CD8-positive, alpha-beta memory T cell (primary cell): ENCODE data around the gene SLC22A23. TPM values are rescaled to one million over a fixed set of nuclear protein-coding genes. Genes with fewer than 3 reads are reported as not detected.
A peak's percentile ranks its signal among the peaks of the same experiment; 100 is the strongest.

Source experiments
- CTCF ChIA-PET: fragments of 350-600 bp; sonication (Branson Sonifier 250); formaldehyde crosslinking; loops from one replicate; lab custom pipeline; 2021; ENCODE audit warnings: antibody characterized with exemption; lab: Charles Lee
- POLR2A ChIA-PET: fragments of 350-600 bp; sonication (Branson Sonifier 250); formaldehyde crosslinking; loops from one replicate; lab custom pipeline; 2021; ENCODE audit warnings: antibody characterized with exemption; lab: Charles Lee
- DNase-seq, 5 donors: peaks; one replicate each; pipeline versions ENCODE4 v3.0.0 to v3.0.0-alpha.2; 2020 to 2022; ENCODE audit warnings: mixed read lengths in 1 of 5
- H3K27ac ChIP-seq: one replicate; pipeline ENCODE4 v1.7.0; 2013; ENCODE audit warnings: low read depth, mild to moderate bottlenecking, low read length, moderate library complexity
- H3K27me3 ChIP-seq: 2 replicates; pipeline ENCODE4 v1.7.0; 2013; ENCODE audit warnings: low read length, mild to moderate bottlenecking; ENCODE audit not compliant: insufficient read depth, poor library complexity, severe bottlenecking
- H3K36me3 ChIP-seq: 2 replicates; pipeline ENCODE4 v1.7.0; 2013; ENCODE audit warnings: mild to moderate bottlenecking, low read length, moderate library complexity; ENCODE audit not compliant: insufficient read depth
- H3K4me1 ChIP-seq: 2 replicates; pipeline ENCODE4 v1.7.0; 2013; ENCODE audit warnings: mild to moderate bottlenecking, low read length, moderate library complexity; ENCODE audit not compliant: insufficient read depth
- H3K4me3 ChIP-seq: 2 replicates; pipeline ENCODE4 v1.7.0; 2013; ENCODE audit warnings: mild to moderate bottlenecking, low read length
- H3K9me3 ChIP-seq: 2 replicates; pipeline ENCODE4 v1.7.0; 2013; ENCODE audit warnings: mild to moderate bottlenecking, low read length
- H3K27ac Mint-ChIP-seq, 8 donors: one replicate each; pipeline ENCODE4 v1.8.0; 2020 to 2021; ENCODE audit warnings: mixed read lengths in 8 of 8, mild to moderate bottlenecking in 6 of 8, inconsistent platforms in 3 of 8, moderate library complexity in 3 of 8
- H3K27me3 Mint-ChIP-seq, 2 donors: one replicate each; pipeline ENCODE4 v1.8.0; 2020 to 2021; ENCODE audit warnings: mixed read lengths in 2 of 2, mild to moderate bottlenecking in 1 of 2, moderate library complexity in 1 of 2
- H3K36me3 Mint-ChIP-seq, 3 donors: one replicate each; pipeline ENCODE4 v1.8.0; 2020 to 2021; ENCODE audit warnings: mixed read lengths in 3 of 3, inconsistent platforms in 1 of 3, mild to moderate bottlenecking in 1 of 3
- H3K4me1 Mint-ChIP-seq, 3 donors: one replicate each; pipeline ENCODE4 v1.8.0; 2020 to 2021; ENCODE audit warnings: mixed read lengths in 3 of 3, inconsistent platforms in 1 of 3, mild to moderate bottlenecking in 1 of 3
- H3K4me3 Mint-ChIP-seq, 7 donors: one replicate each; pipeline ENCODE4 v1.8.0; 2020 to 2021; ENCODE audit warnings: mixed read lengths in 7 of 7, mild to moderate bottlenecking in 6 of 7, moderate library complexity in 4 of 7, inconsistent platforms in 2 of 7
- H3K9me3 Mint-ChIP-seq, 5 donors: one replicate each; pipeline ENCODE4 v1.8.0; 2020 to 2022; ENCODE audit warnings: mixed read lengths in 5 of 5, mild to moderate bottlenecking in 3 of 5, moderate library complexity in 2 of 5, inconsistent platforms in 1 of 5
- polyA plus RNA-seq: library from polyadenylated mRNA; unstranded; fragments of 300-500 nt; fragmentation: Illumina TruSeq; gene quantifications from one replicate; pipeline ENCODE4 v1.2.3, GENCODE V29; 2021
- total RNA-seq, 2 experiments: library from RNA; stranded (reverse); gene quantifications; one replicate each; pipeline ENCODE4 v1.2.3, GENCODE V29; 2021

SLC22A23 gene
- total and polyA plus RNA-seq, 3 experiments from 2014 or later, result 0.39 to 0.78 (median 0.47) TPM

DNA sequence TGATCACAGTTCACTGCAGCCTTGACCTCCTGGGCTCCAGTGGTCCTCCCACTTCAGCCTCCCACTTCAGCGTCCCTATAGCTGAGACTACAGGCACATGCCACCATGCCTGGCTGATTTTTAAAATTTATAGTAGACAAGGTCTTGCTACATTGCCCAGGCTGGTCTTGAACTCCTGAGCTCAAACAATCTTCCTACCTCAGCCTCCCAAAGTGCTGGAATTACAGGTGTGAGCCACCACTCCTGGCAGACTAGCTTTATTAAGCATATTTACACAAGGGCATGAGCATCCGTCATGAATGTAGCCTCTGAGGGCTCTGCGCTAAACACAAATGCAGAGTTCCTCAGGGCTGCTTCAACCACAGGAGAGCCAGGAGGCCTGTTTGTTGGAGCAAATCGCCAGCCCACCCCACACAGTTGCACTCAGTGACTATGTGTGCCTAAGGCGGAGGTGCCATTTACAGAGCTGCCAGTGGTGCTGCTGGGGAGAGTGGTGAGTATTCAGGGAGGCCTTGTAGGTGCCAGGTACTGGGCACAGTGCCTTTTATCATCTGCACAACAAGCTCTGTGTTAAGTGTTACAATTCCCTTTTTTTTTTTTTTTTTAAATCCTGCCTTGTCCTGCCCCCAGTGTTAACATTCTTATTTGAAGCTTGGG is 119.9 kb downstream of the SLC22A23 start:
- Mint-ChIP-seq H3K36me3 (no peaks in the 10 kb centered on the region), H3K27ac (no peak overlapping the region), H3K9me3 (peaks cover 0 to 2% (median 0%) of the 10 kb centered on the region in 5 donors), H3K27me3 (peaks cover 19 to 64% of the 10 kb centered on the region in 2 donors), H3K4me3 (no peak overlapping the region), H3K4me1 (peaks cover 5 to 7% (median 6%) of the 10 kb centered on the region in 3 donors)
- ChIA-PET CTCF (no interaction called here), POLR2A (no interaction called here)
- H3K36me3 ChIP-seq, result no peaks in the 10 kb centered on the region
- peak overlapping the region; percentile 28 for H3K27ac ChIP-seq
- no peaks in the 10 kb centered on the region for H3K27me3 ChIP-seq
- H3K4me1 ChIP-seq, result peaks cover 8% of the 10 kb centered on the region
- no peaks in the 10 kb centered on the region for H3K9me3 ChIP-seq
- no peak for DNase-seq
- H3K4me3 ChIP-seq, result no peak overlapping the region

DNA sequence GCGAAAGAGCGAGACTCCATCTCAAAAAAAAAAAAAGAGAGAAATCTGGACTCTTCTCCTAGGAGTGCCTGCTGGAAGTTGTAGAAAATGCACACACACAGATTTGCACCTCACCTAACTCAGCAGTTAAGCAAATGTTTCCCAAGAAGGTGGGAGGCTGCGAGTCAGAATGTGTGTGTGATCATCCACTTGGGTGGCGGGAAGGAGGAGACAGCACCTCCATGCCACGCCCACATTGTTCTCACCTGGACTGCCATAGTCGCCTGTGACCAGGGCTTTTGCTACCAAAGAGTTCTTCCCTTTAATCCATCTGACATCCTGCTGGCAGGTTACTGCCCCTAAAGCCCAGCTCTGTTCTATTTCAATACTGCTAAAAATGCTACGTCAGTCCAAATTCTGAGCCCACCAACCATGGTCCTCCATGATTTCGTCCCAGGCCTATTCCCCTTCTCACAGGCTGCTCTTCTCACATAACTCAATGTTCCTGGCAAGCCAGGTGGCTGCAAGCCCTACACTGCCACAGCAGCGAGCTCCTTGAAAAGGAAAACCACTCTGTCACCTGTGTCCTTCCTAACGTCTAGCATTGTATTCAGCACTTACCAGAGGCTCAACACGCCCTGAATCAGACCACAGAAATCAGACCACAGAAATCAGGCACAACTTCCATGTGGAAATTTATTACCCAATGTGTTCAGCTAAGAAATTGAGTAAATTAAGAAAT is 120.6 kb downstream of the SLC22A23 start:
- Mint-ChIP-seq H3K4me1 (peaks cover 5 to 7% (median 6%) of the 10 kb centered on the region in 3 donors), H3K27me3 (peaks cover 20 to 70% of the 10 kb centered on the region in 2 donors), H3K4me3 (no peak overlapping the region), H3K27ac (no peak overlapping the region), H3K36me3 (no peaks in the 10 kb centered on the region), H3K9me3 (peaks cover 0 to 2% (median 0%) of the 10 kb centered on the region in 5 donors)
- H3K27ac ChIP-seq, result no peak overlapping the region
- ChIA-PET POLR2A (no interaction called here), CTCF (no interaction called here)
- no peaks in the 10 kb centered on the region for H3K27me3 ChIP-seq
- no peak for DNase-seq
- H3K9me3 ChIP-seq, result no peaks in the 10 kb centered on the region
- peaks cover 8% of the 10 kb centered on the region for H3K4me1 ChIP-seq
- H3K36me3 ChIP-seq, result no peaks in the 10 kb centered on the region
- no peak overlapping the region for H3K4me3 ChIP-seq

GRCh38 chr6:3335169-3335568 is 121.7 kb downstream of the SLC22A23 start:
- H3K36me3 Mint-ChIP-seq, result no peaks in the 10 kb centered on the region
- Histone ChIP-seq H3K9me3 (no peaks in the 10 kb centered on the region), H3K27me3 (no peaks in the 10 kb centered on the region), H3K4me3 (no peak overlapping the region), H3K36me3 (no peaks in the 10 kb centered on the region), H3K4me1 (peaks cover 8% of the 10 kb centered on the region), H3K27ac (no peak overlapping the region)
- ChIA-PET POLR2A (no interaction called here), CTCF (interaction anchor here (1.2 kb wide), 1 partner anchor 12 kb away, joined by 3 read pairs; no protein-coding TSS in a partner anchor)
- no peak overlapping the region for H3K4me3 Mint-ChIP-seq
- DNase-seq, result no peak
- H3K9me3 Mint-ChIP-seq, result peaks cover 0 to 2% (median 0%) of the 10 kb centered on the region in 5 donors
- peaks cover 5 to 7% (median 6%) of the 10 kb centered on the region in 3 donors for H3K4me1 Mint-ChIP-seq
- peaks cover 23 to 71% of the 10 kb centered on the region in 2 donors for H3K27me3 Mint-ChIP-seq
- no peak overlapping the region for H3K27ac Mint-ChIP-seq

DNA sequence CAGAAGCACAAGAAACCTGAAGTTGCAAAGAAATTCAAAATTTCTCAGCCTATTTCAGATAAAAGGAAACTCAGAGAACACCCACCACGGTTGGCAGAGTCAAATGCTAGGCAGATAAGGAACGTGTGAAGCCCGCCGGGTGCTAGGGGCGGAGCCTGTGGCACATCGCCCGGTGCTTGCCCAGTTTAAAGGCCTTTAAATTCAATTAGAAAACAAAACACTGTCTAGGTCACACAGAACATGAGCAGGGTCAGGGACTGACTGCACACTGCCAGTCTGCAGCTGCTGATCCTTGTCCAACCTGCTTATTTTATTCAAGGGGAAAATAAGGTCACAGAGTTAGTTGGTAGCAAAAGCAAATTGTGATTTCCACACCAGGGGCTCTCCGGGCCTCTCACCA is 122.3 kb downstream of the SLC22A23 start:
- peak overlapping the region in 1 of 8 donors; percentile 55 for H3K27ac Mint-ChIP-seq
- ChIA-PET CTCF (interaction anchor here (1.2 kb wide), 1 partner anchor 12 kb away, joined by 3 read pairs; no protein-coding TSS in a partner anchor), POLR2A (no interaction called here)
- no peaks in the 10 kb centered on the region for H3K9me3 ChIP-seq
- no peak overlapping the region for H3K4me3 Mint-ChIP-seq
- no peaks in the 10 kb centered on the region for H3K36me3 Mint-ChIP-seq
- no peak overlapping the region for H3K27ac ChIP-seq
- peaks cover 8% of the 10 kb centered on the region for H3K4me1 ChIP-seq
- no peak overlapping the region for H3K4me3 ChIP-seq
- no peaks in the 10 kb centered on the region for H3K36me3 ChIP-seq
- no peaks in the 10 kb centered on the region for H3K27me3 ChIP-seq
- H3K4me1 Mint-ChIP-seq, result peaks cover 5 to 7% (median 6%) of the 10 kb centered on the region in 3 donors
- no peak for DNase-seq
- H3K9me3 Mint-ChIP-seq, result peaks cover 0 to 2% (median 0%) of the 10 kb centered on the region in 5 donors
- peaks cover 23 to 67% of the 10 kb centered on the region in 2 donors for H3K27me3 Mint-ChIP-seq

- Histone ChIP-seq H3K9me3 (no peaks in the 10 kb centered on the region), H3K4me3 (no peak overlapping the region), H3K36me3 (no peaks in the 10 kb centered on the region), H3K27ac (no peak overlapping the region), H3K4me1 (peaks cover 8% of the 10 kb centered on the region), H3K27me3 (no peaks in the 10 kb centered on the region)
- Mint-ChIP-seq H3K4me3 (no peak overlapping the region), H3K27ac (peak overlapping the region in 1 of 8 donors; percentile 53), H3K36me3 (no peaks in the 10 kb centered on the region), H3K4me1 (peaks cover 5 to 7% (median 6%) of the 10 kb centered on the region in 3 donors), H3K9me3 (peaks cover 0 to 2% (median 0%) of the 10 kb centered on the region in 5 donors), H3K27me3 (peaks cover 21 to 62% of the 10 kb centered on the region in 2 donors)
- no peak for DNase-seq
- CTCF ChIA-PET, result no interaction called here
- POLR2A ChIA-PET, result no interaction called here
Measured at GRCh38 chr6:3333263-3333662, 123.6 kb downstream of the SLC22A23 start.

DNA sequence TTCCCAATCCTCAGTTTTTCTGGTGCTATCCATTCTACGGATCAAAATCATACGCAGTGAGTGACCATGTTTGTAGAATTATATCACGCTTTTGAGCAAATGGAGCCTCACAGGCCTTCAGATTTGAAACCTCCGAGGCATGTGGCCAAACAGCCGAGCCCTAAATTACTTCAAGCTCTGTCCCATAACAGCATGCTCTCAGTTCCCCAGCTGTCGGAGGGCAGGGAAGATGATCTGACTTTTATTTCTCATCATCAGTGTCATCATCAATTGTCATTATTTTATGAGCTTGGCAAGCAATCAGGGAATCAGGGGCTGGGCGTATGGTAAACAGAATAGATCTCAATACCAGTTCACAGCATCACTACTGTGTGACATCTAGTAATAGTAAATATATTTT is 124.9 kb downstream of the SLC22A23 start:
- POLR2A ChIA-PET, result no interaction called here
- H3K27ac ChIP-seq, result no peak overlapping the region
- H3K4me3 Mint-ChIP-seq, result no peak overlapping the region
- H3K36me3 Mint-ChIP-seq, result no peaks in the 10 kb centered on the region
- no peak for DNase-seq
- no peaks in the 10 kb centered on the region for H3K27me3 ChIP-seq
- no peaks in the 10 kb centered on the region for H3K4me1 ChIP-seq
- no peak overlapping the region for H3K4me3 ChIP-seq
- no peaks in the 10 kb centered on the region for H3K9me3 ChIP-seq
- H3K27ac Mint-ChIP-seq, result no peak overlapping the region
- no peaks in the 10 kb centered on the region for H3K4me1 Mint-ChIP-seq
- peaks cover 0 to 2% (median 0%) of the 10 kb centered on the region in 5 donors for H3K9me3 Mint-ChIP-seq
- CTCF ChIA-PET, result no interaction called here
- H3K36me3 ChIP-seq, result no peaks in the 10 kb centered on the region
- H3K27me3 Mint-ChIP-seq, result peaks cover 17 to 62% of the 10 kb centered on the region in 2 donors

- H3K36me3 ChIP-seq, result no peaks in the 10 kb centered on the region
- POLR2A ChIA-PET, result no interaction called here
- no peak overlapping the region for H3K27ac ChIP-seq
- Mint-ChIP-seq H3K27ac (no peak overlapping the region), H3K36me3 (no peaks in the 10 kb centered on the region), H3K4me3 (no peak overlapping the region), H3K4me1 (no peaks in the 10 kb centered on the region), H3K9me3 (peaks cover 0 to 2% (median 0%) of the 10 kb centered on the region in 5 donors), H3K27me3 (peaks cover 13 to 61% of the 10 kb centered on the region in 2 donors)
- H3K4me3 ChIP-seq, result no peak overlapping the region
- H3K4me1 ChIP-seq, result no peaks in the 10 kb centered on the region
- CTCF ChIA-PET, result no interaction called here
- DNase-seq, result no peak
- H3K27me3 ChIP-seq, result no peaks in the 10 kb centered on the region
- H3K9me3 ChIP-seq, result no peaks in the 10 kb centered on the region
Measured at GRCh38 chr6:3331494-3331893, 125.4 kb downstream of the SLC22A23 start.

DNA sequence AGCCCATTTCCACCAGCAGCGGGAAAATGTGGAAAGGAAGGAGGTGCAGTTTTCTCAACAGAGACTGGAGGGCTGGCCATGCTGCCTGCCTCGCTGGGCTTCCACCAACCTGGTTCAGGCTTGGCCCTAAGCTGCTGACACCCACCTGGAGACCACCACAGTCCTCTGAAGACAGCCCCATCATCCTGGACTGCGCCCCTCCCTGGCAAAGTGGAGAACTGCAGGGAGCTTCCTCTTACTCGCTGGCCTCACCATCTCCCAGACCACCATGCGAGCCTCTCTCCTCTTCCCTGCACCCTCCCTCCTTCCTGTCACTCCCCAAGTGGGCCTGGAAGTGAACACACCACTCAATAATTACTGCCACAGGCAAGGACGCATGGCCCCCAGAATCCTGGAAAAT is 126.7 kb downstream of the SLC22A23 start:
- H3K4me1 ChIP-seq, result no peaks in the 10 kb centered on the region
- H3K4me3 Mint-ChIP-seq, result no peak overlapping the region
- no peak for DNase-seq
- no peak overlapping the region for H3K27ac Mint-ChIP-seq
- no peak overlapping the region for H3K4me3 ChIP-seq
- H3K36me3 Mint-ChIP-seq, result no peaks in the 10 kb centered on the region
- peaks cover 10 to 55% of the 10 kb centered on the region in 2 donors for H3K27me3 Mint-ChIP-seq
- ChIA-PET POLR2A (no interaction called here), CTCF (no interaction called here)
- no peaks in the 10 kb centered on the region for H3K4me1 Mint-ChIP-seq
- no peaks in the 10 kb centered on the region for H3K27me3 ChIP-seq
- no peak overlapping the region for H3K27ac ChIP-seq
- H3K9me3 Mint-ChIP-seq, result peaks cover 0 to 2% (median 0%) of the 10 kb centered on the region in 5 donors
- H3K36me3 ChIP-seq, result no peaks in the 10 kb centered on the region
- no peaks in the 10 kb centered on the region for H3K9me3 ChIP-seq
